Measurements from ENCODE around the gene GULP1. TPM values are rescaled to one million over a fixed set of nuclear protein-coding genes. Genes with fewer than 3 reads are reported as not detected.

GULP1 gene
- total and polyA plus RNA-seq, 2 experiments from 2014 or later = 94.6 to 181 TPM

DNA sequence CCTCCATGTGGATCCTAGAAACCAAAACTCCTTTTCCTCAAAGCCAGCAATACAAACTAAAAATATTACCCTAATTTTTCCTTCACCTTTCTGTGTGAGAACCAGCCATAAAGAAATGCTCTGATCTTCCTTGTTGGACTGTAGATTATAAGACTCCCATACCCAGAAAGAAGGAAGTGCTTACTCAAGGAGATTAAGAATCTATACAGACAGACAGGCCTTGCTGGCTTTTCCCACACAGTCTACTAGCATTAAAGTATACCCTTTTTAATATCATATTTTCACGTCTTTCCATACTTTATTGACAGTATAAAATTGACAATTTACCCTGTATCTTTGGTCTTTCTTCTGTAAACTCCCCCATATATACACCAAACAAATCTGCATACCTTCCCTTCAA, 139.0 kb downstream of the GULP1 start:
- no peak for DNase-seq (ENCODE audit: low spot score)
- Histone ChIP-seq H3K9me2 (ENCODE audit: insufficient read depth) (no peaks in the 10 kb centered on the region), H2AFZ (no peak overlapping the region), H3K27ac (ENCODE audit: low read depth) (0 out of 2 replicates have a peak overlapping the region, but pooled peaks have one; percentile 6), H3F3A (replicated peaks; ENCODE audit: low read depth) (no peaks in the 10 kb centered on the region), H3K27me3 (ENCODE audit: insufficient read depth) (no peaks in the 10 kb centered on the region), H3K4me3 (no peak overlapping the region), H3K4me2 (no peak overlapping the region), H4K20me1 (replicated peaks; ENCODE audit: insufficient read depth) (peaks cover 7% of the 10 kb centered on the region; the same call in 1 of the 2 replicates), H3K4me1 (ENCODE audit: insufficient read depth) (peaks cover 55% of the 10 kb centered on the region), H3K36me3 (ENCODE audit: insufficient read depth) (no peaks in the 10 kb centered on the region), H3K79me2 (replicated peaks; ENCODE audit: insufficient read depth) (peaks cover 92% of the 10 kb centered on the region)
- H3K27ac Mint-ChIP-seq = 0 out of 2 replicates have a peak overlapping the region, but pooled peaks have one; percentile 17
- peaks cover 3% of the 10 kb centered on the region; the same call in 2 of the 3 replicates for H3K9me3 Mint-ChIP-seq
- peaks cover 4% of the 10 kb centered on the region for H3K27me3 Mint-ChIP-seq (ENCODE audit: insufficient read depth, low read depth, poor library complexity)
- ATAC-seq = no peak
- H3K36me3 Mint-ChIP-seq (ENCODE audit: low read depth) = peaks cover 22% of the 10 kb centered on the region
- H3K4me3 Mint-ChIP-seq = no peak overlapping the region
- TF ChIP-seq CREB1 (CRISPR knock-in tag; IDR thresholded peaks at IDR 0.05; ENCODE audit: low read depth) = no peak
- peaks cover 65% of the 10 kb centered on the region for H3K4me1 Mint-ChIP-seq

DNA sequence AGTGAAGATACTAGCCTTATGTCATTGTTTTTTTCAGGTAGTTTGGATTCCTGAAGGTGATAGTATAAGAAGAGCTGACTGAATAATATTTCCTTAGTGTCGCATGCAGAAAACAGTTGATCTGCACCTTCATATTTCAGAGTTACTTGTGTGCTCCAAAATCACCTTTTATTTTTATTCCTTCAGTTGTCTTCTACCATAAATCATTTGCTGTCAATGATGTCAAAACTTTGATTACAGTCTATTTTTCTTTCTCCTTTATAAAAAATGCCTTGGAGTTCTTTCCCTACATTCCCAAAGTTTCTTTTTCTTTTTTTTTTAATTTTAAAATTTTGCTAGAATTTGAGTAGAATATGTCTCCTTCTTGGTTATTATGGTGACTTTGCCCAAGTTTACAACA, 142.3 kb downstream of the GULP1 start:
- H3K9me3 Mint-ChIP-seq = peaks cover 3% of the 10 kb centered on the region; the same call in 2 of the 3 replicates
- peaks cover 90% of the 10 kb centered on the region for H3K79me2 ChIP-seq (replicated peaks; ENCODE audit: insufficient read depth)
- peaks cover 49% of the 10 kb centered on the region for H3K4me1 Mint-ChIP-seq
- H3K36me3 Mint-ChIP-seq (ENCODE audit: low read depth) = peaks cover 15% of the 10 kb centered on the region; the same call in 2 of the 3 replicates
- no peak overlapping the region for H3K4me3 Mint-ChIP-seq
- H3K9me2 ChIP-seq (ENCODE audit: insufficient read depth) = no peaks in the 10 kb centered on the region
- H4K20me1 ChIP-seq (replicated peaks; ENCODE audit: insufficient read depth) = no peaks in the 10 kb centered on the region; the same call in 1 of the 2 replicates
- ATAC-seq = no peak
- H3K4me3 ChIP-seq = no peak overlapping the region
- H3K27me3 Mint-ChIP-seq (ENCODE audit: insufficient read depth, low read depth, poor library complexity) = peaks cover 2% of the 10 kb centered on the region
- peak overlapping the region; percentile 66; the same call in 1 of the 2 replicates for H3K27ac Mint-ChIP-seq
- H3F3A ChIP-seq (replicated peaks; ENCODE audit: low read depth) = no peaks in the 10 kb centered on the region
- no peaks in the 10 kb centered on the region for H3K27me3 ChIP-seq (ENCODE audit: insufficient read depth)
- no peak for DNase-seq (ENCODE audit: low spot score)
- no peak overlapping the region for H2AFZ ChIP-seq
- no peak overlapping the region for H3K4me2 ChIP-seq
- H3K36me3 ChIP-seq (ENCODE audit: insufficient read depth) = no peaks in the 10 kb centered on the region
- H3K4me1 ChIP-seq (ENCODE audit: insufficient read depth) = peaks cover 43% of the 10 kb centered on the region
- no peak overlapping the region for H3K27ac ChIP-seq (ENCODE audit: low read depth)
- TF ChIP-seq STAT1 (IDR thresholded peaks at IDR 0.05; ENCODE audit: unreplicated experiment) (no peak), EZH2phosphoT487 (IDR thresholded peaks at IDR 0.05; ENCODE audit: unreplicated experiment) (no peak), REST (IDR thresholded peaks at IDR 0.05; ENCODE audit: unreplicated experiment) (no peak), JUNB (IDR thresholded peaks at IDR 0.05; ENCODE audit: unreplicated experiment) (no peak), ZNF331 (CRISPR knock-in tag; IDR thresholded peaks at IDR 0.05; ENCODE audit: low read depth) (no peak), EZH2 (IDR thresholded peaks at IDR 0.05; ENCODE audit: low read depth, unreplicated experiment) (no peak), ETS1 (IDR thresholded peaks at IDR 0.05) (no peak), POLR2AphosphoS5 (IDR thresholded peaks at IDR 0.05; ENCODE audit: low read depth) (no peak)
- TF ChIP-seq, protein P1, sequence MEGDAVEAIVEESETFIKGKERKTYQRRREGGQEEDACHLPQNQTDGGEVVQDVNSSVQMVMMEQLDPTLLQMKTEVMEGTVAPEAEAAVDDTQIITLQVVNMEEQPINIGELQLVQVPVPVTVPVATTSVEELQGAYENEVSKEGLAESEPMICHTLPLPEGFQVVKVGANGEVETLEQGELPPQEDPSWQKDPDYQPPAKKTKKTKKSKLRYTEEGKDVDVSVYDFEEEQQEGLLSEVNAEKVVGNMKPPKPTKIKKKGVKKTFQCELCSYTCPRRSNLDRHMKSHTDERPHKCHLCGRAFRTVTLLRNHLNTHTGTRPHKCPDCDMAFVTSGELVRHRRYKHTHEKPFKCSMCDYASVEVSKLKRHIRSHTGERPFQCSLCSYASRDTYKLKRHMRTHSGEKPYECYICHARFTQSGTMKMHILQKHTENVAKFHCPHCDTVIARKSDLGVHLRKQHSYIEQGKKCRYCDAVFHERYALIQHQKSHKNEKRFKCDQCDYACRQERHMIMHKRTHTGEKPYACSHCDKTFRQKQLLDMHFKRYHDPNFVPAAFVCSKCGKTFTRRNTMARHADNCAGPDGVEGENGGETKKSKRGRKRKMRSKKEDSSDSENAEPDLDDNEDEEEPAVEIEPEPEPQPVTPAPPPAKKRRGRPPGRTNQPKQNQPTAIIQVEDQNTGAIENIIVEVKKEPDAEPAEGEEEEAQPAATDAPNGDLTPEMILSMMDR (conservative IDR thresholded peaks at IDR 0.05; ENCODE audit: low read depth in 2 of 2) = no peak

Data from GM23338 (cell line).